Measurements from ENCODE around the gene DAPK2.

- TF ChIP-seq MAX (CRISPR knock-in tag; IDR thresholded peaks at IDR 0.05) (no peak), CTCF (IDR thresholded peaks at IDR 0.05) (no peak), ATF3 (CRISPR knock-in tag; conservative IDR thresholded peaks at IDR 0.05) (no peak), ZNF317 (CRISPR knock-in tag; IDR thresholded peaks at IDR 0.05; ENCODE audit: borderline replicate concordance, low read depth) (no peak), MLX (CRISPR knock-in tag; IDR thresholded peaks at IDR 0.05) (no peak), PRRX2 (CRISPR knock-in tag; IDR thresholded peaks at IDR 0.05) (no peak), JUN (CRISPR knock-in tag; IDR thresholded peaks at IDR 0.05) (no peak)
These were observed 23.8 kb upstream of the DAPK2 start for GRCh38 chr15:64070106-64070505.

Measured in WTC11 (cell line).